H1 (cell line): Measurements from ENCODE around the gene CDH16. TPM values are rescaled to one million over a fixed set of nuclear protein-coding genes. Genes with fewer than 3 reads are reported as not detected.

Source experiments
- CBX5 ChIP-seq: fragments of 300-800, 300-1000 bp; sonication (generic); IDR thresholded peaks from 2 replicates; pipeline ENCODE4 v1.7.1; 2016; ENCODE audit warnings: antibody characterized with exemption, low read length, low read depth
- CBX8 ChIP-seq: fragments of 300-800, 300-1000 bp; sonication (generic); IDR thresholded peaks from 2 replicates; pipeline ENCODE4 v1.7.1; 2016; ENCODE audit warnings: low read depth, low read length, borderline replicate concordance
- CHD1 ChIP-seq: IDR thresholded peaks from 2 replicates; pipeline ENCODE4 v1.6.1; 2012; ENCODE audit warnings: low read depth, low read length, improper control_type of control experiment
- CREB1 ChIP-seq: IDR thresholded peaks from 2 replicates; pipeline ENCODE4 v1.6.1; 2012; ENCODE audit warnings: inconsistent platforms
- SIRT6 ChIP-seq: IDR thresholded peaks from one replicate; pipeline ENCODE4 v1.7.1; 2012; ENCODE audit warnings: low read length, inconsistent platforms
- SUZ12 ChIP-seq: fragments of 200-600 bp; sonication (generic); IDR thresholded peaks from 2 replicates; pipeline ENCODE4 v1.6.1; 2012; ENCODE audit warnings: mild to moderate bottlenecking, inconsistent platforms, low read length, moderate library complexity, mixed read lengths
- polyA plus RNA-seq, 7 experiments: library from polyadenylated mRNA; depleted of rRNA in 3 of 7; stranded (reverse) in 5 of 7; unstranded in 2 of 7; fragments of >200 nt in 5 of 7; fragments of 200-250 nt in 2 of 7; gene quantifications; 1 replicate in 5 of 7; 2 replicates in 1 of 7; 4 replicates in 1 of 7; pipeline versions ENCODE4 v1.2.1 to v1.2.3, GENCODE V29; 2011 to 2013; ENCODE audit warnings: missing spikeins in 2 of 7, mixed read lengths in 2 of 7
- total RNA-seq: library from RNA; stranded (reverse); fragmentation: NEBNext Ultra II Directional; extraction: Animal tissue kit (Norgen Biotek cat#: 25700); gene quantifications from 2 replicates; pipeline ENCODE4 v1.2.1, GENCODE V29; 2021

The CDH16 gene
- total and polyA plus RNA-seq, 2 of the 8 experiments (the other 6 are each of a cell fraction or from before 2014, with no cell fraction given) = not detected

- TF ChIP-seq CBX8 = no peak
- TF ChIP-seq CBX5 = no peak
- TF ChIP-seq SUZ12 = no peak
- TF ChIP-seq CREB1 = no peak
- TF ChIP-seq SIRT6 = no peak
- no peak for TF ChIP-seq CHD1
Observed at GRCh38 chr16:66859397-66860068, 59.2 kb downstream of the CDH16 start (continued).
